Fibroblast of lung (primary cell): ENCODE data around the gene CUBN. TPM values are rescaled to one million over a fixed set of nuclear protein-coding genes. Genes with fewer than 3 reads are reported as not detected.

Experiments used
- DNase-seq, 2 donors: peaks; one replicate each; pipeline versions ENCODE4 v3.0.0 to v3.0.0-alpha.2; 2010; ENCODE audit warnings: low read depth in 2 of 2
- H2AFZ ChIP-seq: 2 replicates; pipeline ENCODE4 v1.5.1; 2012; ENCODE audit warnings: low read length, control low read depth, inconsistent platforms
- H3K27ac ChIP-seq: 2 replicates; pipeline ENCODE4 v1.5.1; 2011; ENCODE audit warnings: low read length, control low read depth; ENCODE audit not compliant: insufficient read depth
- H3K27me3 ChIP-seq: 2 replicates; pipeline ENCODE4 v1.5.1; 2011; ENCODE audit warnings: mild to moderate bottlenecking, low read length; ENCODE audit not compliant: control insufficient read depth, insufficient read depth
- H3K36me3 ChIP-seq: 2 replicates; pipeline ENCODE4 v1.5.1; 2011; ENCODE audit warnings: low read length; ENCODE audit not compliant: control insufficient read depth, insufficient read depth
- H3K4me1 ChIP-seq: 2 replicates; pipeline ENCODE4 v1.5.1; 2011; ENCODE audit warnings: low read length; ENCODE audit not compliant: control insufficient read depth, insufficient read depth; ENCODE audit errors: extremely low read depth
- H3K4me2 ChIP-seq: 2 replicates; pipeline ENCODE4 v1.5.1; 2011; ENCODE audit warnings: low read length, control low read depth; ENCODE audit not compliant: insufficient read depth; ENCODE audit errors: extremely low read depth
- H3K4me3 ChIP-seq, 4 experiments: fragments of 200-600 bp in 1 of 4; sonication (generic) in 1 of 4; replicated peaks in 1 of 4; 2 replicates each; pipeline ENCODE4 v1.5.1; 2011 to 2016; ENCODE audit warnings: low read length in 4 of 4, low read depth in 3 of 4, mild to moderate bottlenecking in 3 of 4, control low read depth in 2 of 4, inconsistent platforms in 1 of 4, mixed read lengths in 1 of 4; ENCODE audit not compliant: insufficient read depth in 1 of 4; ENCODE audit errors: control extremely low read depth in 1 of 4
- H3K79me2 ChIP-seq: 2 replicates; pipeline ENCODE4 v1.5.1; 2012; ENCODE audit warnings: mild to moderate bottlenecking, low read length, inconsistent platforms; ENCODE audit not compliant: control insufficient read depth, insufficient read depth
- H3K9ac ChIP-seq: 2 replicates; pipeline ENCODE4 v1.5.1; 2011; ENCODE audit warnings: mild to moderate bottlenecking, low read length, control low read depth; ENCODE audit not compliant: insufficient read depth
- H3K9me3 ChIP-seq: 2 replicates; pipeline ENCODE4 v1.5.1; 2012; ENCODE audit warnings: low read depth, low read length; ENCODE audit not compliant: control insufficient read depth, insufficient read depth
- H4K20me1 ChIP-seq: 2 replicates; pipeline ENCODE4 v1.5.1; 2011; ENCODE audit warnings: low read length; ENCODE audit not compliant: control insufficient read depth, insufficient read depth; ENCODE audit errors: extremely low read depth
- CTCF ChIP-seq, 2 donors: IDR thresholded peaks in 1 of 2; conservative IDR thresholded peaks in 1 of 2; 1 replicate in 1 of 2; 2 replicates in 1 of 2; pipeline ENCODE4 v1.5.1; 2011 to 2012; ENCODE audit warnings: low read length in 2 of 2, control low read depth in 1 of 2, inconsistent platforms in 1 of 2, low read depth in 1 of 2, mild to moderate bottlenecking in 1 of 2
- EZH2 ChIP-seq: IDR thresholded peaks from 2 replicates; pipeline ENCODE4 v1.5.1; 2012; ENCODE audit warnings: low read length, control low read depth, mild to moderate bottlenecking; ENCODE audit errors: missing control alignments
- polyA plus RNA-seq, 2 donors: library from polyadenylated mRNA; depleted of rRNA in 1 of 2; stranded (reverse) in 1 of 2; unstranded in 1 of 2; fragments of >200 nt; gene quantifications; 2 replicates each; pipeline ENCODE4 v1.2.1, GENCODE V29; 2011 to 2012; ENCODE audit warnings: missing spikeins in 1 of 2
- total RNA-seq: library from RNA; depleted of rRNA; stranded (reverse); fragments of >200 nt; gene quantifications from 2 replicates; pipeline ENCODE4 v1.2.1, GENCODE V29; 2014

The CUBN gene
- total and polyA plus RNA-seq, 2 donors (not counting 1 experiment from before 2014, with no cell fraction given) = 1.3 to 1.5 TPM

- Histone ChIP-seq H3K27me3 (no peaks in the 10 kb centered on the region), H3K9me3 (no peaks in the 10 kb centered on the region), H3K36me3 (no peaks in the 10 kb centered on the region), H3K27ac (no peak overlapping the region), H3K4me1 (no peaks in the 10 kb centered on the region), H3K9ac (no peak overlapping the region), H2AFZ (peak overlapping the region; percentile 24), H3K4me3 (no peak overlapping the region), H3K4me2 (peak overlapping the region; percentile 58), H4K20me1 (no peaks in the 10 kb centered on the region), H3K79me2 (no peaks in the 10 kb centered on the region)
- no peak for TF ChIP-seq CTCF (conservative IDR thresholded peaks at IDR 0.05 in 1 of 2, IDR thresholded peaks at IDR 0.05 in 1 of 2; ENCODE audit: low read depth in 1 of 2, low read length in 2 of 2)
- no peak for TF ChIP-seq EZH2
- DNase-seq = peak; percentile 63 to 65
These were observed 282.0 kb downstream of the CUBN start for GRCh38 chr10:16847644-16848043.

- TF ChIP-seq CTCF (conservative IDR thresholded peaks at IDR 0.05 in 1 of 2, IDR thresholded peaks at IDR 0.05 in 1 of 2; ENCODE audit: low read depth in 1 of 2, low read length in 2 of 2) (no peak), EZH2 (no peak)
- Histone ChIP-seq H3K4me3 (no peak overlapping the region), H3K9ac (no peak overlapping the region), H3K4me1 (no peaks in the 10 kb centered on the region), H3K27ac (no peak overlapping the region), H3K9me3 (no peaks in the 10 kb centered on the region), H3K36me3 (no peaks in the 10 kb centered on the region), H3K4me2 (no peak overlapping the region), H3K27me3 (no peaks in the 10 kb centered on the region), H3K79me2 (no peaks in the 10 kb centered on the region), H4K20me1 (no peaks in the 10 kb centered on the region), H2AFZ (no peak overlapping the region)
- DNase-seq = no peak
These were observed 284.4 kb downstream of the CUBN start for GRCh38 chr10:16845248-16845647.

- no peak overlapping the region for H3K4me2 ChIP-seq
These were observed 286.2 kb downstream of the CUBN start for GRCh38 chr10:16843252-16843870.

More at GRCh38 chr10:16843252-16843870, 286.2 kb downstream of the CUBN start:
- Histone ChIP-seq H3K27me3 (no peaks in the 10 kb centered on the region), H3K36me3 (no peaks in the 10 kb centered on the region), H3K27ac (no peak overlapping the region), H4K20me1 (no peaks in the 10 kb centered on the region), H3K79me2 (no peaks in the 10 kb centered on the region), H3K4me3 (no peak overlapping the region), H3K4me1 (no peaks in the 10 kb centered on the region), H3K9ac (no peak overlapping the region), H2AFZ (no peak overlapping the region), H3K9me3 (no peaks in the 10 kb centered on the region)
- TF ChIP-seq EZH2 = no peak
- TF ChIP-seq CTCF (conservative IDR thresholded peaks at IDR 0.05 in 1 of 2, IDR thresholded peaks at IDR 0.05 in 1 of 2; ENCODE audit: low read depth in 1 of 2, low read length in 2 of 2) = peak; percentile 24 to 46
- DNase-seq = peak; percentile 76 to 89
